A549 (cell line): ENCODE measurements around the gene ANKRD39. TPM values are rescaled to one million over a fixed set of nuclear protein-coding genes. Genes with fewer than 3 reads are reported as not detected.

Source experiments
- ATAC-seq, 2 experiments: fragments of 200-7000 bp in 1 of 2; fragments of >200 bp in 1 of 2; cut with Nextera tagmentation in 1 of 2; cut with Tn5 transposase in 1 of 2; 3 replicates each; pipeline versions ENCODE4 v1.8.0 to v1.9.1; 2018 to 2020; ENCODE audit warnings: mild to moderate bottlenecking in 1 of 2, moderate library complexity in 1 of 2
- CTCF ChIA-PET: fragments of 300-600 bp; sonication (Branson Sonifier 250); formaldehyde crosslinking; extraction: SDS; loops from one replicate; lab custom pipeline; 2021; ENCODE audit warnings: antibody characterized with exemption, inconsistent platforms; lab: Yijun Ruan, JAX
- POLR2A ChIA-PET: fragments of 350-600 bp; formaldehyde crosslinking; extraction: SDS; loops from one replicate; lab custom pipeline; 2021; ENCODE audit warnings: antibody characterized with exemption, inconsistent platforms; lab: Yijun Ruan, JAX
- DNase-seq, 2 experiments: peaks; one replicate each; pipeline versions ENCODE4 v3.0.0 to v3.0.0-alpha.2; 2011 to 2016; ENCODE audit warnings: low read depth in 1 of 2, low spot score in 1 of 2
- FAIRE-seq: peaks from 2 replicates; lab custom pipeline; 2011; peaks lifted over from hg19 to GRCh38; lab: Jason Lieb, UNC
- H3K27ac ChIP-seq, 2 experiments: fragments of >200 bp; sonication (Bioruptor Twin); formaldehyde crosslinking; 3 replicates each; pipeline ENCODE4 v1.5.1; 2016 to 2017
- H3K4me1 ChIP-seq: fragments of >200 bp; sonication (Bioruptor Twin); formaldehyde crosslinking; 3 replicates; pipeline ENCODE4 v1.6.1; 2016
- H3K4me2 ChIP-seq: fragments of >200 bp; sonication (Bioruptor Twin); formaldehyde crosslinking; 3 replicates; pipeline ENCODE4 v1.6.1; 2016
- H3K4me3 ChIP-seq: fragments of >200 bp; sonication (Bioruptor Twin); formaldehyde crosslinking; 3 replicates; pipeline ENCODE4 v1.5.1; 2016
- H3K9me3 ChIP-seq: fragments of >200 bp; sonication (Bioruptor Twin); formaldehyde crosslinking; 3 replicates; pipeline ENCODE4 v1.6.1; 2016
- CBX2 ChIP-seq: fragments of 200-600 bp; sonication (generic); IDR thresholded peaks from 2 replicates; pipeline ENCODE4 v1.6.1; 2016; ENCODE audit warnings: low read depth, mild to moderate bottlenecking, borderline replicate concordance
- CBX8 ChIP-seq: fragments of 200-600 bp; sonication (generic); IDR thresholded peaks from 2 replicates; pipeline ENCODE4 v1.6.1; 2016
- CEBPB ChIP-seq, 2 experiments: fragments of >200 bp in 1 of 2; sonication (Bioruptor Twin) in 1 of 2; formaldehyde crosslinking in 1 of 2; IDR thresholded peaks; 2 replicates each; pipeline ENCODE4 v1.6.1; 2012 to 2016
- CHD4 ChIP-seq: fragments of 200-600 bp; sonication (generic); IDR thresholded peaks from 2 replicates; pipeline ENCODE4 v1.6.1; 2016; ENCODE audit warnings: antibody characterized with exemption, mild to moderate bottlenecking, borderline replicate concordance
- ESRRA ChIP-seq: fragments of 150-350 bp; IDR thresholded peaks from 2 replicates; pipeline ENCODE4 v1.6.1; 2014; ENCODE audit warnings: mild to moderate bottlenecking, low read length, borderline replicate concordance
- FOXS1 ChIP-seq: fragments of 250-450 bp; sonication (Bioruptor Pico); IDR thresholded peaks from 2 replicates; pipeline ENCODE4 v1.5.0; 2020; ENCODE audit warnings: mild to moderate bottlenecking, moderate library complexity
- HEYL ChIP-seq: fragments of 250-450 bp; sonication (Bioruptor Pico); IDR thresholded peaks from 2 replicates; pipeline ENCODE4 v1.8.0; 2021; ENCODE audit warnings: mild to moderate bottlenecking, moderate library complexity
- JUN ChIP-seq, 2 experiments: fragments of >200 bp; sonication (Bioruptor Twin); formaldehyde crosslinking; IDR thresholded peaks; 2 replicates in 1 of 2; 3 replicates in 1 of 2; pipeline ENCODE4 v1.6.1; 2016 to 2017
- MAFK ChIP-seq: fragments of 450-650 bp; IDR thresholded peaks from 2 replicates; pipeline ENCODE4 v1.6.1; 2014; ENCODE audit not compliant: partially characterized antibody
- NFE2L2 ChIP-seq: fragments of 150-350 bp; conservative IDR thresholded peaks from 2 replicates; pipeline ENCODE4 v1.6.1; 2014; ENCODE audit warnings: low read length
- NPAS2 ChIP-seq: fragments of 250-450 bp; sonication (Bioruptor Pico); IDR thresholded peaks from 2 replicates; pipeline ENCODE4 v1.8.0; 2022; ENCODE audit warnings: mild to moderate bottlenecking, moderate library complexity, borderline replicate concordance
- RAD21 ChIP-seq, 2 experiments: fragments of >200 bp in 1 of 2; sonication (Bioruptor Twin) in 1 of 2; formaldehyde crosslinking in 1 of 2; IDR thresholded peaks in 1 of 2; conservative IDR thresholded peaks in 1 of 2; 2 replicates in 1 of 2; 3 replicates in 1 of 2; pipeline ENCODE4 v1.6.1; 2012 to 2018; ENCODE audit warnings: inconsistent platforms in 1 of 2
- RARB ChIP-seq: fragments of 250-450 bp; sonication (Bioruptor Pico); IDR thresholded peaks from 2 replicates; pipeline ENCODE4 v1.8.0; 2021; ENCODE audit warnings: mild to moderate bottlenecking, moderate library complexity
- RFX5 ChIP-seq: fragments of 450-650 bp; IDR thresholded peaks from 2 replicates; pipeline ENCODE4 v1.7.1; 2014; ENCODE audit warnings: antibody characterized with exemption, mild to moderate bottlenecking, moderate library complexity
- SMC3 ChIP-seq: fragments of >200 bp; sonication (Bioruptor Twin); formaldehyde crosslinking; IDR thresholded peaks from 3 replicates; pipeline ENCODE4 v1.6.1; 2018; ENCODE audit warnings: inconsistent platforms
- TFCP2L1 ChIP-seq: fragments of 250-450 bp; sonication (Bioruptor Pico); IDR thresholded peaks from 2 replicates; pipeline ENCODE4 v1.5.0; 2021; ENCODE audit warnings: mild to moderate bottlenecking
- TP53 ChIP-seq: fragments of 250-450 bp; sonication (Bioruptor Pico); IDR thresholded peaks from 2 replicates; pipeline ENCODE4 v1.5.0; 2021; ENCODE audit warnings: mild to moderate bottlenecking, moderate library complexity
- ZC3H11A ChIP-seq: fragments of 450-650 bp; IDR thresholded peaks from 2 replicates; pipeline ENCODE4 v1.6.1; 2014; ENCODE audit warnings: antibody characterized with exemption, mild to moderate bottlenecking
- ZFP36 ChIP-seq: fragments of 450-650 bp; IDR thresholded peaks from 2 replicates; pipeline ENCODE4 v1.6.1; 2014; ENCODE audit warnings: borderline replicate concordance; ENCODE audit not compliant: partially characterized antibody
- ZNF302 ChIP-seq: fragments of 250-450 bp; sonication (Bioruptor Pico); IDR thresholded peaks from 2 replicates; pipeline ENCODE4 v1.9.0; 2021; ENCODE audit warnings: inconsistent platforms, mild to moderate bottlenecking, moderate library complexity
- WGBS: methylation state at CpG from one replicate; pipeline ENCODE4 v1.1.6; 2017; ENCODE audit errors: missing lambda C conversion rate; 5-methylcytosine and 5-hydroxymethylcytosine counted together
- polyA plus RNA-seq, 4 experiments: library from polyadenylated mRNA; depleted of rRNA in 3 of 4; stranded (reverse); fragments of >200 nt; fragmentation: RNase III in 1 of 4; extraction: RNeasy Plus Mini Kit Qiagen cat#74134 plus additional on column Dnase treatment in 1 of 4; gene quantifications; 2 replicates in 3 of 4; 3 replicates in 1 of 4; pipeline ENCODE4 v1.2.3, GENCODE V29; 2011 to 2017
- TF ChIP-seq, protein P1 (sequence below): IDR thresholded peaks from 2 replicates; pipeline ENCODE4 v1.6.1; 2012
- TF ChIP-seq, protein P2 (sequence below): fragments of >200 bp; sonication (Bioruptor Twin); formaldehyde crosslinking; IDR thresholded peaks from 2 replicates; pipeline ENCODE4 v1.6.1; 2016
- TF ChIP-seq, protein P3 (sequence below): IDR thresholded peaks from 2 replicates; pipeline ENCODE4 v1.6.1; 2012
- TF ChIP-seq, protein P4 (sequence below): fragments of 450-650 bp; IDR thresholded peaks from 2 replicates; pipeline ENCODE4 v1.6.1; 2014; ENCODE audit warnings: antibody characterized with exemption

Gene ANKRD39
- polyA plus RNA-seq, 2 of the 4 experiments (the other 2 are of a cell fraction), result 6.3 to 16.4 TPM

DNA sequence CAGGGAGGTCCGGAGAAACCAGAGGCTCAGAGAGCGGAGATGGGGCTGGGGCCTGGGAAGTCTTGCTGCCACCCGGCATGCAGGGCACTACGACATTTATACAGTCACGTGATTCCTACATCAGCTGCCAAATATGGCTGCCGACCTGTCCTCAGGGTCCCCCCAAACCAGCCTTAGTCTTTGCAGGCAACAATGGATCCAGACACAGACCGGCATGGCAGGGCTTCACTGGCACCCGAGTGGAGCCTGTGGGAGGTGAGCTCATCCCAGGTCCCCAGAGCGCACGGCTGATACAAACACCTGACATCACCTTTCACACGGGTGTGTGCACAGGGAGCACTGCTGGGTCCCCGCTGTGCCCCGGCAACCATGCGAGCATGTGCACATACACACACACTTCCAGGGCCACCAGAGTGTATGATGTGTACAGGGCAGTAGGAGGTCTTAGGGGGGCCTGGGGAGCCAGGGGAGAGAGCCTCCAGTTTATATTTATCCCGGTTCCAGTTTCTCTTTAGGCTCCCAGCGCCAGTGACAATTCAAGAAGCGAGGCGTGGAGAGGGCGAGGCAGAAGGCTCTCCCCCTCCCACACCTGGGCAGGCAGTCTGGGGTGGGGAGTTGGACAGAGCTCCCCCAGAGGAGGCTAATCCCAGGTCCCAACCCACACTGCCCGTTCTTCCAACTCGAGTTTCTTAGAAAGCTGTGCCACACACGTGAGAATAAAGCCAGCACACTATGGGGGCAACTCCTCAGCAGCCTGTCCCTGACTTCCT, 9.4 kb upstream of the ANKRD39 start:
- Histone ChIP-seq H3K9me3 (no peaks in the 10 kb centered on the region), H3K4me3 (peak overlapping the region; percentile 100), H3K4me1 (peaks cover 21% of the 10 kb centered on the region), H3K27ac (peak overlapping the region; percentile 99 to 100; a peak in 5 of 6 replicates), H3K4me2 (peak overlapping the region; percentile 90)
- ChIA-PET CTCF (interaction anchor here (1.2 to 4.2 kb wide), 6 partner anchors 9 to 245 kb away, joined by 4 to 54 read pairs (median 10); partner anchors contain the start of genes ANKRD36 and ANKRD39), POLR2A (no interaction called here)
- TF ChIP-seq NPAS2 (CRISPR knock-in tag), result no peak
- ATAC-seq (no peak), DNase-seq (no peak), FAIRE-seq (no peak)
- 80% methylated on average over 14 of the region's 22 CpGs for WGBS

DNA sequence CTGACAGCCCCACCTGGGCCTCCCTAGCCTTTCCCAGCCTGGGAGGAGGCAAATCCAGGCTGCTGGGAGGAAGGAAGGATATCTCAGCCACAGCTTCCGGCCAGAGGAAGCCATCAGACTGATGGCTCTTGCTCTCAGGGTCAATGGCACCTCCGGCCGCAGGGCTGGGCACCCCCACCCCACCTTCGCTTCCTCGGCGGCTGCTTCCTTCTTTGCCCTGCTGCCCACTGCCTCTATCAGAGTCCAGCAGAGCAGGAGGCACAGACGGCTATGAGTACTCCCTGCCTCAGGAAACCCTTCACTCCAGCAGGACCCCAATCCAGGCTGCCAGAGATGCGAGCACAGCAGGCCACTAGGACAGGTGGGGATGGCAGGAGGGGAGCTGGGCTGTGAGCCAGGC, 8.8 kb upstream of the ANKRD39 start:
- no peak overlapping the region for H3K4me2 ChIP-seq
- peaks cover 27% of the 10 kb centered on the region for H3K4me1 ChIP-seq
- ChIA-PET CTCF (interaction anchor here (1.2 to 4.2 kb wide), 4 partner anchors 8 to 246 kb away, joined by 7 to 54 read pairs (median 10); partner anchors contain the start of genes ANKRD36 and ANKRD39), POLR2A (interaction anchor here (0.9 kb wide), 1 partner anchor 9 kb away, joined by 4 read pairs; the partner anchor contains the start of gene ANKRD39)
- H3K4me3 ChIP-seq, result no peak overlapping the region
- no peaks in the 10 kb centered on the region for H3K9me3 ChIP-seq
- no peak for TF ChIP-seq RFX5
- TF ChIP-seq CHD4, result no peak
- ATAC-seq (no peak), FAIRE-seq (no peak), DNase-seq (no peak)
- 94% methylated on average over 8 of the region's 8 CpGs for WGBS
- peak overlapping the region in 1 of 2 experiments; percentile 100; a peak in 2 of 6 replicates for H3K27ac ChIP-seq

DNA sequence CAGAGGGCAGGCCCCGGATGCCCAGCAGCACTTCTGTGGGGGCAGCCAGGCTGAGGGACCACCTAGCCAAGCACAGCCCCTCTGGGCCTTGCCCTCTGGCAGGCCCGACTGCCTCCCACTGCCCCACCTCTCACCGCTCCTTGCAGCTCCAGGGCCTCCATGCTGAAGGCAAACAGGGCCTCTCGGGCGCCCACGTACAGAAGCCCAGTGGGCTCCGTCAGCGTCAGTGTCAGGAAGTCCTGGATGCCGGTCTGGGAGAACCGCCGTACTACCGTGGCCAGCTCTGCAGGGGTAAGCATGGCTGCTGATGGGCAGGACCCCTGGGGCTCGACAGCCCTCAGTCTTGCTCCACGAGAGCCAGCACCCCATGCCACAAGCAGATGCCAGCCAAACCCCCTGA, 8.3 kb upstream of the ANKRD39 start:
- TF ChIP-seq ZC3H11A (no peak), CBX8 (no peak), SMC3 (no peak), MAFK (no peak), CBX2 (no peak)
- TF ChIP-seq, protein P1, sequence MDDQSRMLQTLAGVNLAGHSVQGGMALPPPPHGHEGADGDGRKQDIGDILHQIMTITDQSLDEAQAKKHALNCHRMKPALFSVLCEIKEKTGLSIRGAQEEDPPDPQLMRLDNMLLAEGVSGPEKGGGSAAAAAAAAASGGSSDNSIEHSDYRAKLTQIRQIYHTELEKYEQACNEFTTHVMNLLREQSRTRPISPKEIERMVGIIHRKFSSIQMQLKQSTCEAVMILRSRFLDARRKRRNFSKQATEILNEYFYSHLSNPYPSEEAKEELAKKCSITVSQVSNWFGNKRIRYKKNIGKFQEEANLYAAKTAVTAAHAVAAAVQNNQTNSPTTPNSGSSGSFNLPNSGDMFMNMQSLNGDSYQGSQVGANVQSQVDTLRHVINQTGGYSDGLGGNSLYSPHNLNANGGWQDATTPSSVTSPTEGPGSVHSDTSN, result no peak
- FAIRE-seq (no peak), ATAC-seq (no peak), DNase-seq (no peak)
- ChIA-PET CTCF (interaction anchor here (1.2 to 4.2 kb wide), 3 partner anchors 8 to 246 kb away, joined by 7 to 54 read pairs (median 7); partner anchors contain the start of genes ANKRD36 and ANKRD39), POLR2A (interaction anchor here (0.9 kb wide), 1 partner anchor 8 kb away, joined by 4 read pairs; the partner anchor contains the start of gene ANKRD39)
- no peak overlapping the region for H3K27ac ChIP-seq
- H3K4me1 ChIP-seq, result peaks cover 29% of the 10 kb centered on the region
- no peaks in the 10 kb centered on the region for H3K9me3 ChIP-seq
- 93% methylated on average over 13 of the region's 14 CpGs for WGBS
- no peak overlapping the region for H3K4me2 ChIP-seq
- H3K4me3 ChIP-seq, result no peak overlapping the region

DNA sequence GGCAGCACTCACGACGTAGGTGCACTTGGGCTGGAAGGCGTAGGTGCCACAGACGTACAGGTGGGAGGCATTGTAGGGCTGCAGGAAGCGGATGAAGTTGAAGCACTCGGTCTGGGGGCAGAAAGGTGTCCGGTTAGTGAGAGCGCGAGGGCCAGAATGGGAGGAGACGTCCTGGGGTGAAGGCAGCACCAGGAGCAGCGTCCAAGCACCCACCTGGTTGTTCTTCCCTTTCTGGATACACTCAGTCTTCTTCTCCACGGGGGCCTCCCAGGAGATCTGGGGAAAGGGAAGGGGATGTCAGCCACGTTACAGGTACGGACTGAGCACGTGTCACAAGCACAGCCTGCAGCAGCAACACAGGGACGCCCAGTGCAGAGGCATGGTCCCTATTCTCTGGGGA, 7.8 kb upstream of the ANKRD39 start:
- Histone ChIP-seq H3K4me1 (peaks cover 27% of the 10 kb centered on the region), H3K9me3 (no peaks in the 10 kb centered on the region), H3K4me3 (no peak overlapping the region), H3K4me2 (no peak overlapping the region), H3K27ac (no peak overlapping the region)
- no peak for TF ChIP-seq CHD4
- TF ChIP-seq RARB (CRISPR knock-in tag), result no peak
- no peak for TF ChIP-seq FOXS1 (CRISPR knock-in tag)
- TF ChIP-seq, protein P2, sequence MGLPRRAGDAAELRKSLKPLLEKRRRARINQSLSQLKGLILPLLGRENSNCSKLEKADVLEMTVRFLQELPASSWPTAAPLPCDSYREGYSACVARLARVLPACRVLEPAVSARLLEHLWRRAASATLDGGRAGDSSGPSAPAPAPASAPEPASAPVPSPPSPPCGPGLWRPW, result no peak
- no peak for TF ChIP-seq JUN (IDR thresholded peaks at IDR 0.05)
- TF ChIP-seq ZFP36, result no peak
- TF ChIP-seq ESRRA, result no peak
- no peak for TF ChIP-seq NFE2L2
- TF ChIP-seq CBX2, result no peak
- TF ChIP-seq TFCP2L1 (CRISPR knock-in tag), result no peak
- no peak for TF ChIP-seq RAD21 (conservative IDR thresholded peaks at IDR 0.05 in 1 of 2, IDR thresholded peaks at IDR 0.05 in 1 of 2)
- TF ChIP-seq, protein P3, sequence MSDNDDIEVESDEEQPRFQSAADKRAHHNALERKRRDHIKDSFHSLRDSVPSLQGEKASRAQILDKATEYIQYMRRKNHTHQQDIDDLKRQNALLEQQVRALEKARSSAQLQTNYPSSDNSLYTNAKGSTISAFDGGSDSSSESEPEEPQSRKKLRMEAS, result no peak
- no peak for TF ChIP-seq SMC3
- no peak for TF ChIP-seq CBX8
- TF ChIP-seq HEYL (CRISPR knock-in tag), result no peak
- no peak for TF ChIP-seq ZC3H11A
- TF ChIP-seq TP53 (CRISPR knock-in tag), result no peak
- TF ChIP-seq ZNF302, result no peak
- TF ChIP-seq, protein P4, sequence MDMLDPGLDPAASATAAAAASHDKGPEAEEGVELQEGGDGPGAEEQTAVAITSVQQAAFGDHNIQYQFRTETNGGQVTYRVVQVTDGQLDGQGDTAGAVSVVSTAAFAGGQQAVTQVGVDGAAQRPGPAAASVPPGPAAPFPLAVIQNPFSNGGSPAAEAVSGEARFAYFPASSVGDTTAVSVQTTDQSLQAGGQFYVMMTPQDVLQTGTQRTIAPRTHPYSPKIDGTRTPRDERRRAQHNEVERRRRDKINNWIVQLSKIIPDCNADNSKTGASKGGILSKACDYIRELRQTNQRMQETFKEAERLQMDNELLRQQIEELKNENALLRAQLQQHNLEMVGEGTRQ, result no peak
- TF ChIP-seq CEBPB (IDR thresholded peaks at IDR 0.05), result no peak
- CTCF ChIA-PET, result interaction anchor here (0.6 to 5.7 kb wide), 3 partner anchors 7 to 444 kb away, joined by 3 to 54 read pairs (median 44); partner anchors contain the start of gene ANKRD39
- 89% methylated on average over 16 of the region's 16 CpGs for WGBS
- ATAC-seq (no peak), DNase-seq (no peak), FAIRE-seq (no peak)
- POLR2A ChIA-PET, result interaction anchor here (0.9 kb wide), 1 partner anchor 8 kb away, joined by 4 read pairs; the partner anchor contains the start of gene ANKRD39
